GM12878 (cell line): ENCODE results near the gene ADGRA3. TPM values are rescaled to one million over a fixed set of nuclear protein-coding genes. Genes with fewer than 3 reads are reported as not detected.

Experiments used
- ATAC-seq: fragments of 200-7000 bp; cut with Tn5 transposase; 3 replicates; pipeline ENCODE4 v1.9.1; 2020; ENCODE audit warnings: mild to moderate bottlenecking, moderate library complexity
- BruUV-seq: library from RNA; stranded (reverse); fragments of 400-500 nt; replicated peaks from 2 replicates; lab custom pipeline; 2021; lab: Mats Ljungman, UMichigan
- CTCF ChIA-PET: fragments of 300-600 bp; sonication (Branson Sonifier 250); formaldehyde crosslinking; extraction: SDS; loops from one replicate; lab custom pipeline; 2021; ENCODE audit warnings: inconsistent platforms; lab: Yijun Ruan, JAX
- POLR2A ChIA-PET: fragments of 350-600 bp; formaldehyde crosslinking; extraction: SDS; loops from one replicate; lab custom pipeline; 2021; ENCODE audit warnings: inconsistent platforms; lab: Charles Lee
- RAD21 ChIA-PET: fragments of 300-600 bp; sonication (Branson Sonifier 250); formaldehyde crosslinking; loops from one replicate; lab custom pipeline; 2023; ENCODE audit warnings: antibody characterized with exemption; ENCODE audit not compliant: unreplicated experiment; lab: Charles Lee
- SMC1A ChIA-PET: fragments of 300-600 bp; sonication (Branson Sonifier 250); formaldehyde crosslinking; loops from one replicate; lab custom pipeline; 2023; ENCODE audit not compliant: unreplicated experiment, uncharacterized antibody; lab: Charles Lee
- DNase-seq: peaks from one replicate; pipeline ENCODE4 v3.0.0-alpha.2; 2011; ENCODE audit warnings: low read depth, low spot score
- FAIRE-seq: peaks from 3 replicates; lab custom pipeline; 2011; peaks lifted over from hg19 to GRCh38; lab: Jason Lieb, UNC
- H2AFZ ChIP-seq: 2 replicates; pipeline ENCODE4 v1.6.0; 2011; ENCODE audit warnings: low read depth, low read length, control low read depth; ENCODE audit not compliant: control insufficient read depth
- H3K27ac ChIP-seq: 2 replicates; pipeline ENCODE4 v1.5.1; 2011; ENCODE audit warnings: control low read depth; ENCODE audit not compliant: control insufficient read depth, insufficient read depth
- H3K27me3 ChIP-seq, 2 experiments: replicated peaks in 1 of 2; 2 replicates each; pipeline versions ENCODE4 v1.6.0 to v1.6.1; 2011; ENCODE audit warnings: low read length in 1 of 2; ENCODE audit not compliant: control insufficient read depth in 2 of 2, insufficient read depth in 2 of 2
- H3K36me3 ChIP-seq, 2 experiments: 2 replicates each; pipeline ENCODE4 v1.5.1; 2011; ENCODE audit warnings: low read length in 1 of 2; ENCODE audit not compliant: control insufficient read depth in 2 of 2, insufficient read depth in 2 of 2
- H3K4me1 ChIP-seq: 2 replicates; pipeline ENCODE4 v1.6.1; 2011; ENCODE audit warnings: mild to moderate bottlenecking, low read length, moderate library complexity, mixed read lengths; ENCODE audit not compliant: control insufficient read depth, insufficient read depth
- H3K4me2 ChIP-seq: 2 replicates; pipeline ENCODE4 v1.6.0; 2011; ENCODE audit warnings: control low read depth; ENCODE audit not compliant: control insufficient read depth, insufficient read depth
- H3K4me3 ChIP-seq: fragments of 200-600 bp; sonication (generic); 2 replicates; pipeline ENCODE4 v1.5.1; 2016
- H3K79me2 ChIP-seq: 2 replicates; pipeline ENCODE4 v1.6.0; 2011; ENCODE audit warnings: low read length; ENCODE audit not compliant: control insufficient read depth, insufficient read depth
- H3K9ac ChIP-seq: 2 replicates; pipeline ENCODE4 v1.8.0; 2011; ENCODE audit warnings: low read length, control low read depth, mixed read lengths; ENCODE audit not compliant: control insufficient read depth, insufficient read depth
- H3K9me3 ChIP-seq: replicated peaks from 3 replicates; pipeline ENCODE4 v1.5.1; 2011; ENCODE audit warnings: mild to moderate bottlenecking, low read length; ENCODE audit not compliant: control insufficient read depth, insufficient read depth
- H4K20me1 ChIP-seq: 2 replicates; pipeline ENCODE4 v1.6.0; 2011; ENCODE audit not compliant: control insufficient read depth, insufficient read depth
- BCLAF1 ChIP-seq: fragments of 450-650 bp; IDR thresholded peaks from 2 replicates; pipeline ENCODE4 v1.6.1; 2017; ENCODE audit warnings: antibody characterized with exemption, mild to moderate bottlenecking, moderate library complexity
- BHLHE40 ChIP-seq, 2 experiments: fragments of 450-650 bp in 1 of 2; IDR thresholded peaks; 2 replicates each; pipeline ENCODE4 v1.6.1; 2011 to 2017; ENCODE audit warnings: low read depth in 2 of 2, borderline replicate concordance in 1 of 2, improper control_type of control experiment in 1 of 2, low read length in 1 of 2, mild to moderate bottlenecking in 1 of 2
- CEBPB ChIP-seq, 2 experiments: fragments of 150-350 bp in 1 of 2; IDR thresholded peaks; 2 replicates each; pipeline ENCODE4 v1.6.1; 2012 to 2014; ENCODE audit warnings: low read depth in 2 of 2, low read length in 2 of 2, borderline replicate concordance in 1 of 2, inconsistent platforms in 1 of 2
- CHD2 ChIP-seq: IDR thresholded peaks from 2 replicates; pipeline ENCODE4 v1.6.1; 2011; ENCODE audit warnings: low read depth, low read length, improper control_type of control experiment, borderline replicate concordance
- HDAC6 ChIP-seq: fragments of 200-600 bp; sonication (generic); IDR thresholded peaks from one replicate; pipeline ENCODE4 v1.8.0; 2017; ENCODE audit warnings: antibody characterized with exemption; ENCODE audit not compliant: unreplicated experiment
- PML ChIP-seq: IDR thresholded peaks from 2 replicates; pipeline ENCODE4 v1.6.1; 2012; ENCODE audit warnings: low read length, inconsistent platforms
- RCOR1 ChIP-seq: conservative IDR thresholded peaks from 2 replicates; pipeline ENCODE4 v1.6.1; 2012; ENCODE audit warnings: low read depth, low read length, improper control_type of control experiment
- WGBS: methylation state at CpG from one replicate; pipeline ENCODE4 v1.1.6; 2016; ENCODE audit warnings: low lambda C conversion rate; ENCODE audit not compliant: insufficient replicate concordance, insufficient coverage; ENCODE audit errors: missing lambda C conversion rate; 5-methylcytosine and 5-hydroxymethylcytosine counted together
- in situ Hi-C: fragments of 300-500 bp; cut with MboI; formaldehyde crosslinking; loops from 9 replicates; pipeline ENCODE4 v1.14.3; 2018; ENCODE audit warnings: mixed read lengths
- intact Hi-C: fragments of 100-400 bp; cut with micrococcal nuclease; formaldehyde crosslinking; loops from one replicate; pipeline ENCODE4 v1.14.2; 2022; ENCODE audit not compliant: unreplicated experiment
- polyA plus RNA-seq, 11 experiments: library from polyadenylated mRNA; depleted of rRNA in 4 of 11; unstranded in 6 of 11; stranded (reverse) in 5 of 11; fragments of >200 nt; fragmentation: Nextera tagmentation in 4 of 11; fragmentation: Illumina TruSeq in 1 of 11; extraction: Ambion mirVana in 4 of 11; extraction: Trizol in 1 of 11; gene quantifications; 1 replicate in 1 of 11; 2 replicates in 10 of 11; pipeline versions ENCODE4 v1.2.1 to v1.2.3, GENCODE V29; 2011 to 2016; ENCODE audit warnings: inconsistent platforms in 2 of 11, missing spikeins in 2 of 11, low read depth in 1 of 11
- total RNA-seq, 4 experiments: library from RNA; depleted of rRNA in 3 of 4; stranded (reverse); fragments of >200 nt in 3 of 4; fragmentation: Illumina TruSeq in 1 of 4; extraction: Trizol in 1 of 4; gene quantifications; 2 replicates each; pipeline versions ENCODE4 v1.2.1 to v1.2.3, GENCODE V29; 2013 to 2021
- TF ChIP-seq, protein P1 (sequence below): fragments of 450-650 bp; formaldehyde crosslinking; IDR thresholded peaks from 2 replicates; pipeline ENCODE4 v1.5.0; 2022; ENCODE audit warnings: mild to moderate bottlenecking, missing genetic modification characterization
- TF ChIP-seq, protein P2 (sequence below): fragments of 450-650 bp; IDR thresholded peaks from 2 replicates; pipeline ENCODE4 v1.6.1; 2018; ENCODE audit warnings: borderline replicate concordance, mild to moderate bottlenecking; ENCODE audit not compliant: partially characterized antibody

The ADGRA3 gene
- total and polyA plus RNA-seq, 10 of the 15 experiments (the other 5 are each of a cell fraction or from before 2014, with no cell fraction given): 0.24 to 66.2 (median 2.5) TPM

GRCh38 chr4:22524895-22525294, 9.0 kb upstream of the ADGRA3 start:
- in situ Hi-C loops (no loop called here), intact Hi-C loops (no loop called here)
- H3K27me3 ChIP-seq: no peaks in the 10 kb centered on the region
- ChIA-PET POLR2A (no interaction called here), CTCF (interaction anchor here (0.9 kb wide), 1 partner anchor 83 kb away, joined by 3 read pairs; no protein-coding TSS in a partner anchor), SMC1A (interaction anchor here (0.6 to 3.0 kb wide), 6 partner anchors 12 to 139 kb away, joined by 3 to 11 read pairs (median 4); no protein-coding TSS in a partner anchor), RAD21 (interaction anchor here (0.9 kb wide), 1 partner anchor 10 kb away, joined by 3 read pairs; no protein-coding TSS in a partner anchor)
- H3K9me3 ChIP-seq: no peaks in the 10 kb centered on the region
- H3K9ac ChIP-seq: no peak overlapping the region
- FAIRE-seq (no peak), DNase-seq (no peak), ATAC-seq (no peak; the same call in 2 of the 3 replicates)
- H3K4me3 ChIP-seq: no peak overlapping the region
- no peak for TF ChIP-seq HDAC6
- no peak for TF ChIP-seq BCLAF1
- no peak for TF ChIP-seq CEBPB (IDR thresholded peaks at IDR 0.05; ENCODE audit: borderline replicate concordance in 1 of 2, low read depth in 2 of 2, low read length in 2 of 2)
- no peak for TF ChIP-seq CHD2
- TF ChIP-seq, protein P1, sequence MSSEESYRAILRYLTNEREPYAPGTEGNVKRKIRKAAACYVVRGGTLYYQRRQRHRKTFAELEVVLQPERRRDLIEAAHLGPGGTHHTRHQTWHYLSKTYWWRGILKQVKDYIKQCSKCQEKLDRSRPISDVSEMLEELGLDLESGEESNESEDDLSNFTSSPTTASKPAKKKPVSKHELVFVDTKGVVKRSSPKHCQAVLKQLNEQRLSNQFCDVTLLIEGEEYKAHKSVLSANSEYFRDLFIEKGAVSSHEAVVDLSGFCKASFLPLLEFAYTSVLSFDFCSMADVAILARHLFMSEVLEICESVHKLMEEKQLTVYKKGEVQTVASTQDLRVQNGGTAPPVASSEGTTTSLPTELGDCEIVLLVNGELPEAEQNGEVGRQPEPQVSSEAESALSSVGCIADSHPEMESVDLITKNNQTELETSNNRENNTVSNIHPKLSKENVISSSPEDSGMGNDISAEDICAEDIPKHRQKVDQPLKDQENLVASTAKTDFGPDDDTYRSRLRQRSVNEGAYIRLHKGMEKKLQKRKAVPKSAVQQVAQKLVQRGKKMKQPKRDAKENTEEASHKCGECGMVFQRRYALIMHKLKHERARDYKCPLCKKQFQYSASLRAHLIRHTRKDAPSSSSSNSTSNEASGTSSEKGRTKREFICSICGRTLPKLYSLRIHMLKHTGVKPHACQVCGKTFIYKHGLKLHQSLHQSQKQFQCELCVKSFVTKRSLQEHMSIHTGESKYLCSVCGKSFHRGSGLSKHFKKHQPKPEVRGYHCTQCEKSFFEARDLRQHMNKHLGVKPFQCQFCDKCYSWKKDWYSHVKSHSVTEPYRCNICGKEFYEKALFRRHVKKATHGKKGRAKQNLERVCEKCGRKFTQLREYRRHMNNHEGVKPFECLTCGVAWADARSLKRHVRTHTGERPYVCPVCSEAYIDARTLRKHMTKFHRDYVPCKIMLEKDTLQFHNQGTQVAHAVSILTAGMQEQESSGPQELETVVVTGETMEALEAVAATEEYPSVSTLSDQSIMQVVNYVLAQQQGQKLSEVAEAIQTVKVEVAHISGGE (CRISPR knock-in tag): no peak
- TF ChIP-seq BHLHE40 (IDR thresholded peaks at IDR 0.05; ENCODE audit: borderline replicate concordance in 1 of 2, low read depth in 2 of 2, low read length in 1 of 2): no peak
- TF ChIP-seq RCOR1: no peak
- TF ChIP-seq, protein P2, sequence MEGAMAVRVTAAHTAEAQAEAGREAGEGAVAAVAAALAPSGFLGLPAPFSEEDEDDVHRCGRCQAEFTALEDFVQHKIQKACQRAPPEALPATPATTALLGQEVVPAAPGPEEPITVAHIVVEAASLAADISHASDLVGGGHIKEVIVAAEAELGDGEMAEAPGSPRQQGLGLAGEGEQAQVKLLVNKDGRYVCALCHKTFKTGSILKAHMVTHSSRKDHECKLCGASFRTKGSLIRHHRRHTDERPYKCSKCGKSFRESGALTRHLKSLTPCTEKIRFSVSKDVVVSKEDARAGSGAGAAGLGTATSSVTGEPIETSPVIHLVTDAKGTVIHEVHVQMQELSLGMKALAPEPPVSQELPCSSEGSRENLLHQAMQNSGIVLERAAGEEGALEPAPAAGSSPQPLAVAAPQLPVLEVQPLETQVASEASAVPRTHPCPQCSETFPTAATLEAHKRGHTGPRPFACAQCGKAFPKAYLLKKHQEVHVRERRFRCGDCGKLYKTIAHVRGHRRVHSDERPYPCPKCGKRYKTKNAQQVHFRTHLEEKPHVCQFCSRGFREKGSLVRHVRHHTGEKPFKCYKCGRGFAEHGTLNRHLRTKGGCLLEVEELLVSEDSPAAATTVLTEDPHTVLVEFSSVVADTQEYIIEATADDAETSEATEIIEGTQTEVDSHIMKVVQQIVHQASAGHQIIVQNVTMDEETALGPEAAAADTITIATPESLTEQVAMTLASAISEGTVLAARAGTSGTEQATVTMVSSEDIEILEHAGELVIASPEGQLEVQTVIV: no peak
- no peak for TF ChIP-seq PML
- H3K36me3 ChIP-seq: no peaks in the 10 kb centered on the region
- no peaks in the 10 kb centered on the region for H3K4me1 ChIP-seq
- no peaks in the 10 kb centered on the region for H3K79me2 ChIP-seq
- H3K27ac ChIP-seq: no peak overlapping the region
- no TSS peak for BruUV-seq
- H2AFZ ChIP-seq: no peak overlapping the region
- H3K4me2 ChIP-seq: no peak overlapping the region
- 32% methylated on average over 3 of the region's 3 CpGs for WGBS
- H4K20me1 ChIP-seq: no peaks in the 10 kb centered on the region
